Testis (tissue), 3 donors: ENCODE measurements around the gene CACNA1I. TPM values are rescaled to one million over a fixed set of nuclear protein-coding genes. Genes with fewer than 3 reads are reported as not detected.

Source experiments
- DNase-seq: peaks from one replicate; pipeline ENCODE4 v3.0.0-alpha.2; 2019
- H3K27ac ChIP-seq, 2 donors: fragments of 200-600 bp; sonication (generic); one replicate each; pipeline ENCODE4 v1.5.1; 2019
- H3K27me3 ChIP-seq: fragments of 200-600 bp; sonication (generic); one replicate; pipeline ENCODE4 v1.5.1; 2019
- H3K36me3 ChIP-seq: fragments of 200-600 bp; sonication (generic); one replicate; pipeline ENCODE4 v1.5.1; 2017; ENCODE audit warnings: low read depth; ENCODE audit errors: missing control alignments
- H3K4me1 ChIP-seq: fragments of 200-600 bp; sonication (generic); one replicate; pipeline ENCODE4 v1.5.1; 2019
- H3K4me3 ChIP-seq, 2 donors: fragments of 200-600 bp; sonication (generic); one replicate each; pipeline ENCODE4 v1.5.1; 2017 to 2019
- H3K9me3 ChIP-seq: fragments of 200-600 bp; sonication (generic); one replicate; pipeline ENCODE4 v1.5.1; 2017
- POLR2A ChIP-seq: fragments of 450-650 bp; IDR thresholded peaks from one replicate; pipeline ENCODE4 v1.6.1; 2017; ENCODE audit warnings: antibody characterized with exemption, mild to moderate bottlenecking, moderate library complexity
- WGBS, 2 donors: methylation state at CpG; one replicate each; pipeline ENCODE4 v1.1.5; 2018; 5-methylcytosine and 5-hydroxymethylcytosine counted together
- intact Hi-C: fragments of 100-400 bp; cut with DNase I; formaldehyde crosslinking; loops from one replicate; pipeline ENCODE4 v1.15.1; 2023; ENCODE audit warnings: low total_unique reads
- polyA plus RNA-seq: library from polyadenylated mRNA; stranded (reverse); fragments of 350-450 nt; fragmentation: Illumina TruSeq; extraction: RNeasy Lipid Tissue Mini Kit (QIAGEN cat#74804); gene quantifications from one replicate; pipeline ENCODE4 v1.2.3, GENCODE V29; 2014; ENCODE audit warnings: low read depth, low replicate concordance; ENCODE audit not compliant: insufficient read depth
- total RNA-seq, 2 donors: library from RNA; depleted of rRNA; stranded (reverse); fragments of >200 nt; gene quantifications; one replicate each; pipeline ENCODE4 v1.2.3, GENCODE V29; 2016
- TF ChIP-seq, protein P1 (sequence below), 3 experiments: fragments of 450-650 bp in 2 of 3; fragments of 200-600 bp in 1 of 3; sonication (generic) in 1 of 3; IDR thresholded peaks; one replicate each; pipeline ENCODE4 v1.5.1; 2016 to 2019; ENCODE audit warnings: antibody characterized with exemption in 3 of 3, mild to moderate bottlenecking in 2 of 3, moderate library complexity in 1 of 3

The CACNA1I gene
- total and polyA plus RNA-seq, 3 donors from 2014 or later = 1.3 to 2.0 (median 1.7) TPM

DNA sequence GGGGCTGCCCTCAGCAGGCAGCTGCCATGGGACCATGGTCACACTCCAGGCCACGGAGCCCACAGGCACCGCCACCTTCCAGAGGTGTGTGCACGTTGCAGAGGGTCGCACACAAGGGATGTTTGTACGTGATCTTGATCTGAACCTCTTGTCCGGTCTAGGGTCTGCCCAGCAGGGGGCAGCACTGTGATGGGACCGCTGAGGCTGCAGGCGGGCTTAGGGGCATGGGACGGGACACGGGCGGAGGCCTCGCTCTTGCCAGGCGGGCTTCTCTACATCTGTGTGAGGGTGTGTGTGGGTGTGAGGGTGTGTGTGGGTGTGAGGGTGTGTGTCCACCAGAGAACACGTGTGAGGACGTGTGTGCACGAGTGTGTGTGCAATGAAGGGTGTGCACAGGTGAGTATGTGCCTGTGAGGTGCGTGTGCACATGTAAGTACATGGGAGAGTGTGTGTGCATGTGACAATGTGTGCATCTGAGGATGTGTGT, 52.4 kb downstream of the CACNA1I start:
- intact Hi-C loops = no loop called here
- Histone ChIP-seq H3K9me3 (no peaks in the 10 kb centered on the region), H3K4me3 (no peak overlapping the region), H3K27me3 (no peaks in the 10 kb centered on the region), H3K27ac (no peak overlapping the region), H3K36me3 (no peaks in the 10 kb centered on the region), H3K4me1 (peaks cover 5% of the 10 kb centered on the region)
- DNase-seq = peak; percentile 83
- WGBS, 2 donors = 56% methylated on average over 4 to 17 of the region's 17 CpGs
- TF ChIP-seq, protein P1, sequence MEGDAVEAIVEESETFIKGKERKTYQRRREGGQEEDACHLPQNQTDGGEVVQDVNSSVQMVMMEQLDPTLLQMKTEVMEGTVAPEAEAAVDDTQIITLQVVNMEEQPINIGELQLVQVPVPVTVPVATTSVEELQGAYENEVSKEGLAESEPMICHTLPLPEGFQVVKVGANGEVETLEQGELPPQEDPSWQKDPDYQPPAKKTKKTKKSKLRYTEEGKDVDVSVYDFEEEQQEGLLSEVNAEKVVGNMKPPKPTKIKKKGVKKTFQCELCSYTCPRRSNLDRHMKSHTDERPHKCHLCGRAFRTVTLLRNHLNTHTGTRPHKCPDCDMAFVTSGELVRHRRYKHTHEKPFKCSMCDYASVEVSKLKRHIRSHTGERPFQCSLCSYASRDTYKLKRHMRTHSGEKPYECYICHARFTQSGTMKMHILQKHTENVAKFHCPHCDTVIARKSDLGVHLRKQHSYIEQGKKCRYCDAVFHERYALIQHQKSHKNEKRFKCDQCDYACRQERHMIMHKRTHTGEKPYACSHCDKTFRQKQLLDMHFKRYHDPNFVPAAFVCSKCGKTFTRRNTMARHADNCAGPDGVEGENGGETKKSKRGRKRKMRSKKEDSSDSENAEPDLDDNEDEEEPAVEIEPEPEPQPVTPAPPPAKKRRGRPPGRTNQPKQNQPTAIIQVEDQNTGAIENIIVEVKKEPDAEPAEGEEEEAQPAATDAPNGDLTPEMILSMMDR (IDR thresholded peaks at IDR 0.05) = peak; percentile 56 to 64 (median 60)
- no peak for TF ChIP-seq POLR2A

DNA sequence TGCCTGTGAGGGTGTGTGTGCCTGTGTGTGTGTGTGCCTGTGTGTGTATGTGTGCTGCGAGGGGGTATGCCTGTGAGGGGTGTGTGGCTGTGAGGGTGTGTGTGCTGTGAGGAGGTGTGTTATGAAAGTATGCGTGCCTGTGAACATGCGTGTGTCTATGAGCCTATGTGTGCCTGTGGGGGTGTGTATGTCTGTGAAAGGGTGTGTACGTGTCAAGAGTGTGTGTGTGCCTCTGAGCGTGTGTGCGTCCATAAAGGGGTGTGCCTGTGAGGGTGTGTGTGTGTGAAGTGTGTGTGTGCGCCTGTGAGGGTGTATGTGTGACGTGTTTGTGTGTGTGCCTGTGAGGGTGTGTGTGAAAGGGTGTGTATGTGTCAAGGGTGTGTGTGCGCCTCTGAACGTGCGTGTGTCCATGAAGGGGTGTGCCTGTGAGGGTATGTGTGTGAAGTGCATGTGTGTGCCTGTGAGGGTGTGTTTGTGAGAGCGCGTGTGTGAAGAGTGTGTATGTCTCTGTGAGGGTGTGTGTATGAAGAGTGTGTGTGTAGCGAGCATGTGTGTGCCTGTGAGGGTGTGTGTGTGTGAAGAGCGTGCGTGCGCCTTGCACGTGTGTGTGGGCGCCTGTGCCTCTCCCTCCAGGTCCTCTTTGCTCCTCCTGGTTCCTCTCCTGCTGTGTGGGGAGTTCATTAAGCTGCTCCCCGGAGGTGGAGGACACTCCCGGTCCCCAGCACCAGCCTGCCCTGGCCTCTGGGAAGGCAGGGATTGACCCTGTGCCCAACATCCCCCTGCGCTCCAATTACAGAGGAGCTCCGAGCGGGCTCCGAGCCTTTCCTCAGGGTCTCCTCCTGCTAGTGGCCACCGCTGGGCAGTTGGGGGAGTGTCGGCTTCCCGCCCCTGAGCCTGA, 53.3 kb downstream of the CACNA1I start:
- no peaks in the 10 kb centered on the region for H3K9me3 ChIP-seq
- H3K36me3 ChIP-seq = no peaks in the 10 kb centered on the region
- DNase-seq = no peak
- no peak overlapping the region for H3K4me3 ChIP-seq
- intact Hi-C loops = no loop called here
- 57 to 64% methylated on average over 25 to 28 of the region's 28 CpGs for WGBS, 2 donors
- H3K27ac ChIP-seq = no peak overlapping the region
- TF ChIP-seq, protein P1 (IDR thresholded peaks at IDR 0.05) = no peak
- TF ChIP-seq POLR2A = no peak
- no peaks in the 10 kb centered on the region for H3K27me3 ChIP-seq
- H3K4me1 ChIP-seq = peaks cover 5% of the 10 kb centered on the region

DNA sequence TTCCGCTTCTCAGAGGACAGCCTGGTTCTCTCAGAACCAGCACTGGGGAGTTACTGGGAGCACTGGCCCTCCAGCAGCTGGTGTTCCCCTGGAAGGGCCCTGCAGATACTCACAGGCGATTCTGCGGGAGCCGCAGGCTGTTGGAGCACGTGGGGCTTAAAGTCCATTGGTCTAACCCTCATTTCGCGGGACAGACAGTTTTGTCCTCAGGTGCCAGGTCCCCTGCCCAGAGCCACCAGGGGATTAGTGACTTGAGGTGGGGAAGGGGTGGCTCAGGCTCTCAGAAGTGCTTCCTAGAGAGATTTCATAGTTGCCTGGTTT, 53.9 kb downstream of the CACNA1I start:
- intact Hi-C loops = no loop called here
- Histone ChIP-seq H3K27ac (no peak overlapping the region), H3K36me3 (no peaks in the 10 kb centered on the region), H3K4me3 (no peak overlapping the region), H3K27me3 (no peaks in the 10 kb centered on the region), H3K4me1 (peaks cover 5% of the 10 kb centered on the region), H3K9me3 (no peaks in the 10 kb centered on the region)
- no peak for TF ChIP-seq POLR2A
- 22 to 39% methylated on average over 7 of the region's 7 CpGs for WGBS, 2 donors
- DNase-seq = no peak

DNA sequence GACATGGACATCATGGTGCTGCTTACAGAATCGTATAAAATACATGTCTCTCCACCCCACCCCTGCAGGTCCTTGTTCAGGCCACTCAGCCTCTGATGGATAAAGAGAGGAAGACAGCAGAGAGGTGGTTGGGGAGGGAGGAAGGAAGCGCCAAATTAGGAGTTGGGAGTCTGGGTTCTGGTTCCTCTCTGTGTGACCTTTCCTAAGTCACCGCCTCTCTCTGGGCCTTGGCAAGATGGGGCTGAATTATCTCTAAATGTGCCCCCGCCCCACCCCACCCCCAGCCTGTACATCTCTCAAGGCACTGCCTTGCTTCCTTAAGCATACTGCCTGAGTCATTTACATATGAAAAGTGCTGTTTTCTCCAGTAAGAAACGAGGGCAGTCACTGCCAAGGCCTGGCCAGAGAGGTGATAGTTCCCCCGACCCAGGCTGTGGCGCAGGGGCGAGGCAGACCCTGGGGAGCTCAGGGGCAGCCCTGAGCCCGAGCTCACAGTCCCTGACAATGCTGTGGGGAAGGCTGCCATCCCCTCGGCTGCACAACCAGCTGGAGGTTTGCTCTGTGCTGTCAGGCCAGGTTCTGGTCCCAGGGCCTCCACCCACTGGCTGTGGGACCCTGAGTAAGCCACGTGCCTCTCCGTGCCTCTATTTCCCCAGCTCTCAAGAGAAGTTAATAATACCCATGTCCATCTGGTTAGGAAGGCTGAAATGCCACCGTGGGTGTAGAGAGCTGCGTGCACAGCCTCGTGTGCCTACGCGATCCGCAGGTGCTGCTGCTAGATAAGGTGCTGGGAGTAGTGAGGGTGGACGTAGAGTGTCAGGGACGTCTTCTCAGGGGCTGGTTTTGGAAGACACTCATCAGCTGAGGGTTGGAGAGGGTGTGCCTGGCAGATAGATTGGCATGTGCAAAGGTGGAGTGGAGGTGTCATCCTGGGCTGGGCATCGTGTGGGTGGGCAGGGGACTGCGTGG, 55.3 kb downstream of the CACNA1I start:
- no peak for TF ChIP-seq POLR2A
- TF ChIP-seq, protein P1 (IDR thresholded peaks at IDR 0.05) = no peak
- Histone ChIP-seq H3K4me1 (peaks cover 5% of the 10 kb centered on the region), H3K27ac (no peak overlapping the region), H3K9me3 (no peaks in the 10 kb centered on the region), H3K36me3 (no peaks in the 10 kb centered on the region), H3K27me3 (no peaks in the 10 kb centered on the region), H3K4me3 (no peak overlapping the region)
- DNase-seq = no peak
- intact Hi-C loops = no loop called here
- WGBS, 2 donors = 75 to 82% methylated on average over 17 to 22 of the region's 22 CpGs

DNA sequence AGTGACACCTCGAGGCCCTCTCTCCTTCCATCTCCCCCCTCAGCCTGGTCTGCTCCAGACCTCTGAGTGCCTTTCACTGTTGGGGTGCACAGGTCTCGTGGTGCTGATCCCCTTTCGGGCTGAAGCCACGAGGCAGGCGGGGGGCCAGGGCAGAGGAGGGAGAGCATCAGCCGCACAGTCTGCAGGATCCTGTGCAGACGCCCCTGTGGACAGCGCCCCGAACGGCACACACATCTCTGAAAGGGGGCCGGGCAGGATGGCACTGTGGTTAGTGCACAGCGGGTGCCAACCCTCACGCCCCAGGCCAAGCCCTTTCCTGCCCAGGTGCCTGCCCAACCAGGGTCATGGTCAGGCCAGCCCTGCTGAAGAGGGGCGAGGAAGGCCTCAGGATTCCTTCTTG, 56.7 kb downstream of the CACNA1I start:
- peaks cover 5% of the 10 kb centered on the region for H3K4me1 ChIP-seq
- no peak overlapping the region for H3K27ac ChIP-seq
- DNase-seq = no peak
- intact Hi-C loops = no loop called here
- H3K27me3 ChIP-seq = no peaks in the 10 kb centered on the region
- H3K36me3 ChIP-seq = no peaks in the 10 kb centered on the region
- no peak overlapping the region for H3K4me3 ChIP-seq
- 77 to 91% methylated on average over 5 to 14 of the region's 14 CpGs for WGBS, 2 donors
- no peaks in the 10 kb centered on the region for H3K9me3 ChIP-seq
- TF ChIP-seq, protein P1 (IDR thresholded peaks at IDR 0.05) = no peak
- TF ChIP-seq POLR2A = no peak
